ENCODE measurements around the gene H1-8.

Gene H1-8

GRCh38 chr3:129555153-129555550 is 12.2 kb downstream of the H1-8 start:
- TF ChIP-seq CTCF (IDR thresholded peaks at IDR 0.05; ENCODE audit: control insufficient read depth, insufficient read depth, low read depth, low read length, missing control alignments) = no peak
- no peak overlapping the region for H3K4me3 ChIP-seq (ENCODE audit: control insufficient read depth, low read depth, low read length)
- DNase-seq (ENCODE audit: low read depth) = no peak

- no peak overlapping the region for H3K4me3 ChIP-seq (ENCODE audit: control insufficient read depth, low read depth, low read length)
- no peak for DNase-seq (ENCODE audit: low read depth)
- TF ChIP-seq CTCF (IDR thresholded peaks at IDR 0.05; ENCODE audit: control insufficient read depth, insufficient read depth, low read depth, low read length, missing control alignments) = no peak
These were observed 12.8 kb downstream of the H1-8 start for GRCh38 chr3:129555616-129556357.

GRCh38 chr3:129556358-129556695 is 13.4 kb downstream of the H1-8 start:
- no peak for DNase-seq (ENCODE audit: low read depth)
- H3K4me3 ChIP-seq (ENCODE audit: control insufficient read depth, low read depth, low read length) = no peak overlapping the region
- no peak for TF ChIP-seq CTCF (IDR thresholded peaks at IDR 0.05; ENCODE audit: control insufficient read depth, insufficient read depth, low read depth, low read length, missing control alignments)

- DNase-seq (ENCODE audit: low read depth) = no peak
- no peak overlapping the region for H3K4me3 ChIP-seq (ENCODE audit: control insufficient read depth, low read depth, low read length)
- TF ChIP-seq CTCF (IDR thresholded peaks at IDR 0.05; ENCODE audit: control insufficient read depth, insufficient read depth, low read depth, low read length, missing control alignments) = no peak
These were observed 14.0 kb downstream of the H1-8 start for GRCh38 chr3:129556890-129557547.

- H3K4me3 ChIP-seq (ENCODE audit: control insufficient read depth, low read depth, low read length) = no peak overlapping the region
- no peak for DNase-seq (ENCODE audit: low read depth)
- no peak for TF ChIP-seq CTCF (IDR thresholded peaks at IDR 0.05; ENCODE audit: control insufficient read depth, insufficient read depth, low read depth, low read length, missing control alignments)
These were observed 14.5 kb downstream of the H1-8 start for GRCh38 chr3:129557548-129557894.

- no peak for DNase-seq (ENCODE audit: low read depth)
- no peak overlapping the region for H3K4me3 ChIP-seq (ENCODE audit: control insufficient read depth, low read depth, low read length)
- TF ChIP-seq CTCF (IDR thresholded peaks at IDR 0.05; ENCODE audit: control insufficient read depth, insufficient read depth, low read depth, low read length, missing control alignments) = no peak
These were observed 15.3 kb downstream of the H1-8 start for GRCh38 chr3:129558081-129558771.
